Activated naive CD4-positive, alpha-beta T cell (primary cell): ENCODE results near the gene SCGB1D1.

Experiments used
- DNase-seq, 4 experiments: peaks; one replicate each; lab custom pipeline; 2025; lab: John Stamatoyannopoulos, UW

The SCGB1D1 gene

DNA sequence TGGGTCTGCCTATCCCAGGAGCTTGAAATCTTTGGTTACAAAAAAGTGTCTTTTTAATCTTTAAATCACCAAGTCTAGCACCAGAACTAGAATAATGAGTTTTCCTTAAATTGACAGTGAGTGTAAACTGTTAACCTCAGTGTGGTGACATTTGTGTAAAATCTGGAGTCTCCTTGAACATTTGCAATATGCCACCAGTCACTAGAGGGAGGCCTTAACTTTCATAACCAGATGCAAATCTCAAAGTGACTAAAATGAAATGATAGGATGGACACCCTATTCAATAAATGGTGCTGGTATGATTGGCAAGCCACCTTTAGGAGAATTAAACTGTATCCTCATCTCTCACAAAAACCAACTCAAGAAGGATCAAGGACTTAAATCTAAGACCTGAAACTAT, 43.7 kb downstream of the SCGB1D1 start:
- no peak for DNase-seq

DNA sequence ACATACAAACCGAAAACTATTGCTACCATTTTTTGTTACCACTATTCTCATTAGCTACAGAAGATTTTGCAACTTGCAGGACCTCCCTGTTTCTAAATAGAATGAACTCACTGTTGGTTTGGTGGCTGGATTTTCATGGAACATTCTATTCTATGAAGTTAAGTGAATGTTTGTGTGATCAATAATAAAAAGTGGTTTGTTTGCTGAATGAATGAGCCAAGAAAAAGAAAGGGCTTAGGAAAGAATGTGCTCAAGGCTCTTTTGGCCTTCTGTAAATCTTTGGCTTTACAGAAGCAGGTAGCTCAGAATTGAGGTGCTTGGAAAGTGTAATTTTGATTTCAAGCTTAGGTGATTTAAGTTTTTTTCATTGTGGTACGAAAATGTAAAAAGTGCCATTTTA, 46.2 kb downstream of the SCGB1D1 start:
- DNase-seq, result no peak

DNA sequence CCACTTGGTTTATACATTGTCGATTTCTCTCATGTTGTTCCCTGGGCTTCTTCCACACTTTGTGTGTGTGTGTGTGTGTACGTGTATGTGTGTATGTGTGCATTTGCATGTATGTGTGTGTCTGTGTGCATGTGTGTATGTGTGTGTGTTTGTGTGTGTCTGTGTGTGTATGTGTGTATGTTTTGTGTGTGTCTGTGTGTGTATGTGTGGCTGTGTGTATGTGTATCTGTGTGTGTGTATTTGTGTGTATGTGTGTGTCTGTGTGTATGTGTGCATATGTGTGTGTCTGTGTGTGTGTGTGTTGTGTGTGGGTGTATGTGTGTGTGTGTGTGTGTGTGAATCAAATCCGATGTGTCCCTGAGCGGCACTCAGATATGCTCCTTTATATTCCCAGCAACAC, 47.5 kb downstream of the SCGB1D1 start:
- no peak for DNase-seq

DNA sequence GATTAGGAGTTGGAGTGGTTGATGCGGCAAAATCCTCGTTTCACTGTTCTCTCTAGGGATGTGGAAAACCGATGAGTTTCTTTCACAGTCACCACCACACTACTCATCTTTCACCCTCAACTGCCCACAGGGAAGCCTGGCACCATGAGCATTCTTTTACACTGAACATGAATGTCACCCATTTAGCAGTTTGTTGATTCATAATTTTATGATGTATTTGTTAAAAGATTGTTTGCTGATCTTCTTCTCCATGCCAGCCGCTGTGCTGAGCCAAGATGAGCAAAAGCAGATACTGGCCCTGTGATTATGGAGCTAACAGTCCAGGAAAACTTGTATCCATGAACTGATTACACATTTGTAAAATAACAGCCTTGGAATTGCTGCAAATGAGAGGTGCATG, 48.1 kb downstream of the SCGB1D1 start:
- DNase-seq, result no peak

DNA sequence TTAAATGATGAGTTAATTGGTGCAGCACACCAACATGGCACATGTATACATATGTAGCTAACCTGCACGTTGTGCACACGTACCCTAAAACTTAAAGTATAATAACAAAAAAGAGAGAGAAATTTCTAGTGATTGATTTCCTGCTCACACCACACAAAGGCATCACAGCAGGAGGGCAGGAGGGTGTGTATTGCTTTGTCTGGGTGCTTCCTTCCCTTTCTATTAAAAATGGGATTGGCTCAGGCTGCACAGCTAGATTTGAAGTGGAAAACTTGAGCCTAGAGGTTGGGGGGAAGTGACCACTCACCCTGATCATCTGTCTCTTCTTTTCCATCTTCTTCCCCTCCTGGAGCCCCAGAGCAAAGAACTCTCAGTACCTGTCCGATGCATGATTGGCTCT, 51.1 kb downstream of the SCGB1D1 start:
- DNase-seq, result no peak

DNA sequence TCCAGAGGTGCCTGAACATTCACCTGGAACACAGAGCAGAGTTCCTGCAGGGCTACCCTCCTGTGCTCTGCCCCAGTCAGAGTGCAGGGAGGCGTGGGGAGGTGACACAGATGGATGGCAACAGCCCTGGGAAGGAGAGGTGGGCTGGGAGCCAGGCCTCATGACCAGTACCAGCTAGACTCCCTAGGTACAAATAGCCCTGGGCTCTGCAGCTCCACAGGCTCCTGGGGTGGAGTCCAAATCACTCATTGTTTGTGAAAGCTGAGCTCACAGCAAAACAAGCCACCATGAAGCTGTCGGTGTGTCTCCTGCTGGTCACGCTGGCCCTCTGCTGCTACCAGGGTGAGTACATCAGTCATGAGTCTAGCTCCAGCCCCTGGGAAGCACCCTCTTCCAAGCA, 52.0 kb downstream of the SCGB1D1 start, which contains the start of gene SCGB1D2:
Gene SCGB1D2, plus strand, starts transcription at position 219 of the 400 bp plus-strand sequence. Its CDS starts 69 bp downstream, at position 288.
- DNase-seq, result no peak
